ENCODE results near the gene NBDY. TPM values are rescaled to one million over a fixed set of nuclear protein-coding genes. Genes with fewer than 3 reads are reported as not detected.
A peak's percentile ranks its signal among the peaks of the same experiment; 100 is the strongest.
"Not testable (repeated sequence)": the region's sequence is repeated elsewhere in the genome, so short reads cannot be mapped to it uniquely, and the experiment has no call there.

NBDY gene
- total RNA-seq, 2 experiments from 2014 or later, result 37.0 to 53.3 TPM

DNA sequence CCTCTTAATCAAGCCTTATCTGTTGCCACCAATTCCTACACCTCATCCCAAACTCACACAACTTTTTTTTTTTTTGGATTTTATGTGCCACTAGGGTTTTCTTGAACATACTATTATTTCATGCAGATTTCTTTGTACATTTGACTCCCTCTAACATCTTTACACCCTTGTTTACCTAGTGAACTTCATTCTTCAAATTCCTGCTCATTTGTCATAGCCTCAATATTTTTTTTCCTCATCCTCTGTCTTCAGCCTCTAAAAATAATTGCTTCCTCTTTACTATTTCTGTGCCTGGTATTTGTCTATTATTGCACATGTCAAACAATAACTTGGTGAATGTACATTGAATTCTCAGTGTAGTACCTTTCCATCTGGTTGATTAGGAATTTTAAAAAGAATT, 22.0 kb downstream of the NBDY start:
- CTCF ChIA-PET, result no interaction called here
- intact Hi-C loops (cut with DNase I, micrococcal nuclease), result no loop called here
- Mint-ChIP-seq H3K9me3 (ENCODE audit: low read depth) (no peaks in the 10 kb centered on the region), H3K36me3 (ENCODE audit: low read depth) (peaks cover 15% of the 10 kb centered on the region), H3K27ac (no peak overlapping the region), H3K27me3 (no peaks in the 10 kb centered on the region), H3K4me3 (no peak overlapping the region), H3K4me1 (peaks cover 49% of the 10 kb centered on the region)
- POLR2A ChIA-PET, result no interaction called here
- DNase-seq (no peak), ATAC-seq (no peak)

GRCh38 chrX:56757327-56757726, 28.3 kb downstream of the NBDY start:
- H3K27ac Mint-ChIP-seq, result no peak overlapping the region
- no peaks in the 10 kb centered on the region for H3K27me3 Mint-ChIP-seq
- H3K4me1 Mint-ChIP-seq, result peaks cover 38% of the 10 kb centered on the region
- intact Hi-C loops (cut with DNase I, micrococcal nuclease), result no loop called here
- ChIA-PET CTCF (no interaction called here), POLR2A (no interaction called here)
- DNase-seq (no peak), ATAC-seq (no peak)
- peaks cover 14% of the 10 kb centered on the region for H3K36me3 Mint-ChIP-seq (ENCODE audit: low read depth)
- no peaks in the 10 kb centered on the region for H3K9me3 Mint-ChIP-seq (ENCODE audit: low read depth)
- H3K4me3 Mint-ChIP-seq, result no peak overlapping the region

DNA sequence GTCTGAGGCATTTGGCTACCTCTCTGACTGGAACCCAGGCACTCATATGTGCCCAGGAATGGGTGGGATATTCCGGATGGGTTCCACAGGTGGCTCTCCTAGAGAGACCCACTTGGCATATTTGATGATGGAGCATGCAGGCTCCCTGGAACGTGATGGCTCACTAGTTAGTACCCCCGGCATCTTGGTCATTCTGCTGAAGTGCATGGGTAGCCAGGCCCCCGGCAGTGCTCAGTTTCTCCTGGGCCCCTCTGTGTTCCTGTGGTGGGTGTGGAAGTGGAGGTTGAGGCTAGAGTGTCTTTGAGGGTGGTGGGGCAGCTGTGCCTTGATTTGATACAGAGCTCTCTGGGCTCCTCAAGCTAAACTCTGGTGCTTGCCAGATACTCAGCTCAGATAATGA, 29.4 kb downstream of the NBDY start:
- no peak overlapping the region for H3K27ac Mint-ChIP-seq
- no peaks in the 10 kb centered on the region for H3K9me3 Mint-ChIP-seq (ENCODE audit: low read depth)
- ChIA-PET CTCF (no interaction called here), POLR2A (no interaction called here)
- H3K4me3 Mint-ChIP-seq, result no peak overlapping the region
- H3K27me3 Mint-ChIP-seq, result no peaks in the 10 kb centered on the region
- H3K4me1 Mint-ChIP-seq, result peaks cover 41% of the 10 kb centered on the region
- intact Hi-C loops (cut with DNase I, micrococcal nuclease), result no loop called here
- peaks cover 11% of the 10 kb centered on the region for H3K36me3 Mint-ChIP-seq (ENCODE audit: low read depth)
- DNase-seq (no peak), ATAC-seq (no peak)

DNA sequence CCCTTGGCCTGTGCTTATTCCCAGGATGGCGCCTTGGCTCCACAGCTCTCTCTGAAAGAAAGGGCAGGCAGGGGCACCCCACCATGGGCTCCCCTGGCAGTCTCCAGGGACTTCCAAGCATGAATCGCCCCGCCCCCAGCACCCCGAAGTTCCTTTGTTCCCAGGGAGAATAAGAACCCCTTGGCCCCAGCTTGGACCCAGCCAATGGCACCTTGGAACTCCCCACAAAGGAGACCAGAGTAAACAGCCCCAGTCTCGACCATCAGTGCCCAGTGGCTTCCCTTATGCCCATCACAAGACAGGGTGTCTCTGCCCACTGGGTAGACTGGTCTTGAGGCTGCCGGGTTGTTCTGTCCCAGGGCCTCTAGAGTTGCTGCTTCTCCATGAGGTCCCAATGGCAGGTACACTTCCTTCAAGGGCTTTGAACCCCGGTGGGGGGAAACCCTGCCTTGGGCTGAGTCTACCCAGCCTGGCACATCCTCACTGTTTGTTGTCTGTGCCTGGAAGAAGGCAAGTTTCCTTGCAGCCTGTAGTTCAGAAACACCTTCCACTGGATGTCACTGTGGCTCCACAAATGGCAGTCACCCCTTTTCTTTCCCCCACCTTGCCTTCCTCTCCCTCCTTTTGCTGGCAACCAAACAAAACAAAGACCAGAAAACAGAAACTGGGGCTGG, 30.8 kb downstream of the NBDY start:
- intact Hi-C loops (cut with DNase I, micrococcal nuclease), result no loop called here
- Mint-ChIP-seq H3K4me1 (peaks cover 41% of the 10 kb centered on the region), H3K27me3 (no peaks in the 10 kb centered on the region), H3K27ac (no peak overlapping the region), H3K9me3 (ENCODE audit: low read depth) (no peaks in the 10 kb centered on the region), H3K36me3 (ENCODE audit: low read depth) (peaks cover 3% of the 10 kb centered on the region), H3K4me3 (no peak overlapping the region)
- DNase-seq (peak; percentile 14), ATAC-seq (no peak)
- ChIA-PET CTCF (no interaction called here), POLR2A (no interaction called here)

GRCh38 chrX:56760410-56761124, 31.5 kb downstream of the NBDY start:
- CTCF ChIA-PET; H3K9me3 Mint-ChIP-seq (ENCODE audit: low read depth); H3K4me3 Mint-ChIP-seq; H3K27me3 Mint-ChIP-seq; H3K36me3 Mint-ChIP-seq (ENCODE audit: low read depth); POLR2A ChIA-PET; H3K27ac Mint-ChIP-seq; DNase-seq; ATAC-seq; intact Hi-C loops (cut with DNase I, micrococcal nuclease): not testable (repeated sequence)
- H3K4me1 Mint-ChIP-seq, result peaks cover 48% of the 10 kb centered on the region

GRCh38 chrX:56761167-56761566, 32.1 kb downstream of the NBDY start:
- Mint-ChIP-seq H3K27me3 (no peaks in the 10 kb centered on the region), H3K36me3 (ENCODE audit: low read depth) (peaks cover 7% of the 10 kb centered on the region), H3K27ac (peak overlapping the region; percentile 99), H3K9me3 (ENCODE audit: low read depth) (no peaks in the 10 kb centered on the region), H3K4me3 (no peak overlapping the region), H3K4me1 (peaks cover 54% of the 10 kb centered on the region)
- ChIA-PET POLR2A (no interaction called here), CTCF (interaction anchor here (1.0 kb wide), 1 partner anchor 30 kb away, joined by 3 read pairs; no protein-coding TSS in a partner anchor)
- DNase-seq (no peak), ATAC-seq (no peak)
- intact Hi-C loops (cut with DNase I, micrococcal nuclease), result no loop called here

GRCh38 chrX:56762220-56762619, 33.2 kb downstream of the NBDY start:
- H3K27ac Mint-ChIP-seq, result peak overlapping the region; percentile 99
- ATAC-seq (peak; percentile 75), DNase-seq (peak; percentile 39)
- no peaks in the 10 kb centered on the region for H3K27me3 Mint-ChIP-seq
- H3K4me1 Mint-ChIP-seq, result peaks cover 56% of the 10 kb centered on the region
- H3K36me3 Mint-ChIP-seq (ENCODE audit: low read depth), result peaks cover 7% of the 10 kb centered on the region
- H3K9me3 Mint-ChIP-seq (ENCODE audit: low read depth), result no peaks in the 10 kb centered on the region
- POLR2A ChIA-PET, result interaction anchor here (0.7 kb wide), 1 partner anchor 1017 kb away, joined by 5 read pairs; no protein-coding TSS in a partner anchor
- CTCF ChIA-PET, result interaction anchor here (0.8 to 1.0 kb wide), 3 partner anchors 28 to 216 kb away, joined by 3 to 4 read pairs (median 3); no protein-coding TSS in a partner anchor
- intact Hi-C loops (cut with DNase I, micrococcal nuclease), result loop anchor here in 1 of 2 experiments (1.0 kb wide), 1 partner anchor 25 kb away; no protein-coding TSS in a partner anchor
- peak overlapping the region; percentile 69 for H3K4me3 Mint-ChIP-seq

DNA sequence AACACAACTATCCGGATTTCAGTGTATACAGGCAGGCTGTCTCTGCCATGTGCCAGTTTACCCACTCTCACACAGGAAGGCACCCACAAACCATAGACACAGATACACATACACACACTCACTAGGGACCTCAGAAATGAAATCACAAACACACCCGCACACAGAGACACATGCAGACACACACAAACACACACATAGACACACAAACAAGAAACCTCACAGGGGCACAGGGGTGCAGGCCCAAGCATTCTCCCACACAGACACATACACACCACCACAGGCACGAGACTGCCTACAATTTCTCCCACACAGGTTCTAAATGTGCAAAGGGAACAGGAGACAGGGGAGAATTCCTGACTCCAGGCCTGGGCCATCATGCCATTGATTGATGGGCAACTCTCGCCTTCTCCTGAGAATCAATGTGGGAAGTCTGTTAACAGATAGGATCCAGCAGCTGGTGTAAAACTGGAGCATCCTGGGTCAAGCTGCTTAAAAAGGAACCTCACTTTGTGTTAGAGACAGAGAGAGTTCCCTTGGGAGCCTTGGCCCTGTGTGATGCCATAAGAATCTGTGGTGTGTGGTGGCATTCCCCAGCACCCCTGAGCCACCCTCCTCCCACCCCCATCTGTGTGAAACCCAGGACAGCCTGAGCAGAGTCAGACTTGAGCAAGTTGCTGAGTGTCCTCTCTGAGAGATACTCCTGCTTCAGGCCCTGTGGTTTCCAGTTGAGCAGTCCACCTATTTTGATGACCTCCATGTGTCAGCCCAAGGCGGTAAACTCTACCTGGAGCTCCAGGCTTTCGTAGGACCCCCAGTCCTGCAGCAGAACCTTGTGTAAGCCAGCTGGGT, 33.9 kb downstream of the NBDY start:
- Mint-ChIP-seq H3K27ac (peak overlapping the region; percentile 99), H3K27me3 (no peaks in the 10 kb centered on the region), H3K4me3 (peak overlapping the region; percentile 69), H3K9me3 (ENCODE audit: low read depth) (no peaks in the 10 kb centered on the region), H3K4me1 (peaks cover 54% of the 10 kb centered on the region), H3K36me3 (ENCODE audit: low read depth) (peaks cover 7% of the 10 kb centered on the region)
- intact Hi-C loops (cut with DNase I, micrococcal nuclease), result loop anchor here in 1 of 2 experiments (1.0 kb wide), 1 partner anchor 24 kb away; no protein-coding TSS in a partner anchor
- DNase-seq (no peak), ATAC-seq (peak; percentile 31)
- CTCF ChIA-PET, result interaction anchor here (0.6 to 2.8 kb wide), 2 partner anchors 216 to 1154 kb away, joined by 3 to 17 read pairs; no protein-coding TSS in a partner anchor
- POLR2A ChIA-PET, result no interaction called here

- Mint-ChIP-seq H3K27me3 (no peaks in the 10 kb centered on the region), H3K4me3 (peak overlapping the region; percentile 28), H3K27ac (peak overlapping the region; percentile 99), H3K36me3 (ENCODE audit: low read depth) (peaks cover 7% of the 10 kb centered on the region), H3K4me1 (peaks cover 51% of the 10 kb centered on the region), H3K9me3 (ENCODE audit: low read depth) (no peaks in the 10 kb centered on the region)
- DNase-seq, result peak; percentile 46
- CTCF ChIA-PET, result interaction anchor here (0.6 to 2.8 kb wide), 3 partner anchors 23 to 215 kb away, joined by 3 to 17 read pairs (median 8); no protein-coding TSS in a partner anchor
- intact Hi-C loops (cut with DNase I, micrococcal nuclease), result no loop called here
- POLR2A ChIA-PET, result no interaction called here
- ATAC-seq, result no peak
Measured at GRCh38 chrX:56763556-56764152, 34.6 kb downstream of the NBDY start.

- intact Hi-C loops (cut with DNase I, micrococcal nuclease), result no loop called here
- Mint-ChIP-seq H3K27ac (peak overlapping the region; percentile 99), H3K27me3 (no peaks in the 10 kb centered on the region), H3K36me3 (ENCODE audit: low read depth) (peaks cover 7% of the 10 kb centered on the region), H3K4me1 (peaks cover 51% of the 10 kb centered on the region), H3K4me3 (peak overlapping the region; percentile 67), H3K9me3 (ENCODE audit: low read depth) (no peaks in the 10 kb centered on the region)
- ATAC-seq (peak; percentile 68), DNase-seq (peak; percentile 78)
- ChIA-PET POLR2A (no interaction called here), CTCF (interaction anchor here (0.5 to 2.8 kb wide), 8 partner anchors 17 to 1155 kb away, joined by 3 to 17 read pairs (median 4); no protein-coding TSS in a partner anchor)
Measured at GRCh38 chrX:56764153-56764974, 35.3 kb downstream of the NBDY start.

Measured in activated CD4-positive, alpha-beta T cell treated with anti-CD3 and anti-CD28 coated beads for 36 hours (primary cell).